ENCODE measurements around the gene EIF2B1.

EIF2B1 gene

DNA sequence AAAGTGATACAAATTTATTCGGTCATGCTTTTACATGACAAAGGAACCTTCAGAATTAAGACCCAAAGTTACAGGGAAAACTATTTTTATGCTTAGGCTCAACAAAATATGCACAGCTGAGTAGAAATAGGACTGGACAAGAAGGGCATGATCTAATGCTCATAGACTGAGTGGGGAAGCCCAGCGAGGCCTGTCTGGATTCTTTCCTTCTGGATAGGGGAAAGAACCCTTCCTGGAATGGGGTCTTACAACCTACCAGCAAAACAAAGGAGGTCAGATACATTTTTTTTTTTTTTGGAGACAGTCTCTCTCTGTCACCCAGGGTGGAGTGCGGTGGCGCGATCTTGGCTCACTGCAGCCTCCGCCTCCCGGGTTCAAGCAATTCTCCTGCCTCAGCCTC lies 33.8 kb downstream of the EIF2B1 start:
- TF ChIP-seq, protein P1, sequence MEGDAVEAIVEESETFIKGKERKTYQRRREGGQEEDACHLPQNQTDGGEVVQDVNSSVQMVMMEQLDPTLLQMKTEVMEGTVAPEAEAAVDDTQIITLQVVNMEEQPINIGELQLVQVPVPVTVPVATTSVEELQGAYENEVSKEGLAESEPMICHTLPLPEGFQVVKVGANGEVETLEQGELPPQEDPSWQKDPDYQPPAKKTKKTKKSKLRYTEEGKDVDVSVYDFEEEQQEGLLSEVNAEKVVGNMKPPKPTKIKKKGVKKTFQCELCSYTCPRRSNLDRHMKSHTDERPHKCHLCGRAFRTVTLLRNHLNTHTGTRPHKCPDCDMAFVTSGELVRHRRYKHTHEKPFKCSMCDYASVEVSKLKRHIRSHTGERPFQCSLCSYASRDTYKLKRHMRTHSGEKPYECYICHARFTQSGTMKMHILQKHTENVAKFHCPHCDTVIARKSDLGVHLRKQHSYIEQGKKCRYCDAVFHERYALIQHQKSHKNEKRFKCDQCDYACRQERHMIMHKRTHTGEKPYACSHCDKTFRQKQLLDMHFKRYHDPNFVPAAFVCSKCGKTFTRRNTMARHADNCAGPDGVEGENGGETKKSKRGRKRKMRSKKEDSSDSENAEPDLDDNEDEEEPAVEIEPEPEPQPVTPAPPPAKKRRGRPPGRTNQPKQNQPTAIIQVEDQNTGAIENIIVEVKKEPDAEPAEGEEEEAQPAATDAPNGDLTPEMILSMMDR (IDR thresholded peaks at IDR 0.05; ENCODE audit: low read depth, low read length) = no peak
- TF ChIP-seq MYC (IDR thresholded peaks at IDR 0.05; ENCODE audit: low read depth, low read length) (no peak), POLR2A (IDR thresholded peaks at IDR 0.05; ENCODE audit: extremely low read depth, insufficient read length) (no peak)
- TF ChIP-seq, protein P2, sequence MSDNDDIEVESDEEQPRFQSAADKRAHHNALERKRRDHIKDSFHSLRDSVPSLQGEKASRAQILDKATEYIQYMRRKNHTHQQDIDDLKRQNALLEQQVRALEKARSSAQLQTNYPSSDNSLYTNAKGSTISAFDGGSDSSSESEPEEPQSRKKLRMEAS (IDR thresholded peaks at IDR 0.05; ENCODE audit: low read depth, low read length) = no peak
- no peak for DNase-seq (ENCODE audit: low read depth)
- no peak overlapping the region for H3K4me3 ChIP-seq (ENCODE audit: low read depth, low read length)

DNA sequence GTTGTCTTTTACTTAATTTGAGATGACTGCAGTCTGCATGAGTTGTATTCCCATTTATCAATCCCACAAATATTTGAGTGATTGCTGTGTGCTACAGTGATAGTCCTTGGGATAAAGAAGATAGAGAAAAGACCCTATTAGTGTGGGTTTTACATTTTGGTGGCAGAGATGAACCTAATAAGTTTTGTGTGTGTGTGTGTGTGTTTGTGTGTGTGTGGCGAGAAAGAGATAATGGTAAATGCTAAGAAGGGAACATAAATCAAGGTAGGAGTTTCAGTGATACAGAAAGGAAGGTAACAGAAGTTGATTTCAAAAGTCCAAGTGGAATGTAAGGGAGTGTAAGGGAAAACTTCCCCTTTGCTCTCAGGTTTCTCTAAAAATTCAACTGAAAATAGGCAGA lies 34.2 kb downstream of the EIF2B1 start:
- no peak overlapping the region for H3K4me3 ChIP-seq (ENCODE audit: low read depth, low read length)
- TF ChIP-seq, protein P2 (IDR thresholded peaks at IDR 0.05; ENCODE audit: low read depth, low read length) = no peak
- TF ChIP-seq, protein P1 (IDR thresholded peaks at IDR 0.05; ENCODE audit: low read depth, low read length) = no peak
- no peak for TF ChIP-seq MYC (IDR thresholded peaks at IDR 0.05; ENCODE audit: low read depth, low read length)
- no peak for TF ChIP-seq POLR2A (IDR thresholded peaks at IDR 0.05; ENCODE audit: extremely low read depth, insufficient read length)
- no peak for DNase-seq (ENCODE audit: low read depth)

DNA sequence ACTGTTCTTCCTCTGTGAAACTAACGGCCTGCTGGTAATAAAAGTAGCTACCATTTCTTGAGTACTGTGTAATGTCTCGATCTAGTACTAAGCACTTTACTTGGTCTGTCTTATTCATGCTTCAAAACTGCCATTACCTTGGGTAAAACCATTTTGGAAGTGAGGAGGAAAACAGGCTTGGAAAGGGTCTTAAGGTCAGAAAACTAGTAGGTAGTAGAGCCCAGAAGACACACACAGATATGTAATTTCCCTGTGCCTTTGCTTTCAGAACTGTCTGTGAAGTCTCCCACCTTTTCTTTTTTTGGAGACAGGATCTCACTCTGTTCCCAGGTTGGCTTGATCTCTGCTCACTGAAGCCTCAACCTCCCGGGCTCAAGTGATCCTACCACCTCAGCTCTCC lies 35.0 kb downstream of the EIF2B1 start:
- H3K4me3 ChIP-seq (ENCODE audit: low read depth, low read length) = no peak overlapping the region
- TF ChIP-seq POLR2A (IDR thresholded peaks at IDR 0.05; ENCODE audit: extremely low read depth, insufficient read length) (no peak), MYC (IDR thresholded peaks at IDR 0.05; ENCODE audit: low read depth, low read length) (no peak)
- TF ChIP-seq, protein P1 (IDR thresholded peaks at IDR 0.05; ENCODE audit: low read depth, low read length) = no peak
- TF ChIP-seq, protein P2 (IDR thresholded peaks at IDR 0.05; ENCODE audit: low read depth, low read length) = no peak
- no peak for DNase-seq (ENCODE audit: low read depth)

DNA sequence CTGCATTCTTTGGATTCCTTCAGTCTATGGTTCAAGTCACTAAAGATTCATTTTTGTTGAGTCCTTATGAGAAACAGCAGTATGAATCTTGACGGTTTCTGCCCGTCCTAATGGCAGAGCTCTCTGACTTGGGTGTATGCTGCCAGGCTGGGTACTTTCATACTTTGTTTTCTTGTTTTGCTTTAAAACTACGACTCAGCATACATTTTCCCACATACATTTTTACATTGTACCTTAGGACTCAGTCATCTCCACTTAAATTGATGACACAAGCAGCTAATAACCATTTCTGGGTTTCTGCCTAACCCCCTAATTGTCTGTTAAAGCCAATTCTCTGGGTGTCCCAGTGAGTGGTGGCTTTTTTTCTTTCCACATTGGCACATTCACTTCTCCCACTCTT lies 36.4 kb downstream of the EIF2B1 start:
- DNase-seq (ENCODE audit: low read depth) = no peak
- no peak overlapping the region for H3K4me3 ChIP-seq (ENCODE audit: low read depth, low read length)
- TF ChIP-seq MYC (IDR thresholded peaks at IDR 0.05; ENCODE audit: low read depth, low read length) = no peak
- TF ChIP-seq, protein P2 (IDR thresholded peaks at IDR 0.05; ENCODE audit: low read depth, low read length) = no peak
- TF ChIP-seq POLR2A (IDR thresholded peaks at IDR 0.05; ENCODE audit: extremely low read depth, insufficient read length) = no peak
- TF ChIP-seq, protein P1 (IDR thresholded peaks at IDR 0.05; ENCODE audit: low read depth, low read length) = no peak

DNA sequence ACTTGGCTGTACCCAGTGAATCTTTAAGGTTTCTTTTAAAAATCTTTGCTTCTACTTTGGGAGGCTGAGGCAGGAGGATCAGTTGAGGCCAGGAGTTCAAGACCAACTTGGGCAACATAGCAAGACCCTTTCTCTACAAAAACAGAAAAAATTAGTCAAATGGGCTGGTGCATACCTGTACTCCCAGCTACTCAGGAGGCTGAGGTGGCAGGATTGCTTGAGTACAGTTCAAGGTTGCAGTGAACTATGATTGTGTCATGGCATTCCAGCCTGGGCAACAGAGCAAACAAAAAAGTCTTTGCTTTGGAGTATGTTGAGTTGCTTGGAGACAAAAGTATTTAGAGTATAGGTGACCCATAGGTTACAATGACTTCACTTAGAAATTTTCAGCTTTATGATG lies 37.8 kb downstream of the EIF2B1 start:
- no peak for DNase-seq (ENCODE audit: low read depth)
- TF ChIP-seq MYC (IDR thresholded peaks at IDR 0.05; ENCODE audit: low read depth, low read length) = no peak
- no peak overlapping the region for H3K4me3 ChIP-seq (ENCODE audit: low read depth, low read length)

DNA sequence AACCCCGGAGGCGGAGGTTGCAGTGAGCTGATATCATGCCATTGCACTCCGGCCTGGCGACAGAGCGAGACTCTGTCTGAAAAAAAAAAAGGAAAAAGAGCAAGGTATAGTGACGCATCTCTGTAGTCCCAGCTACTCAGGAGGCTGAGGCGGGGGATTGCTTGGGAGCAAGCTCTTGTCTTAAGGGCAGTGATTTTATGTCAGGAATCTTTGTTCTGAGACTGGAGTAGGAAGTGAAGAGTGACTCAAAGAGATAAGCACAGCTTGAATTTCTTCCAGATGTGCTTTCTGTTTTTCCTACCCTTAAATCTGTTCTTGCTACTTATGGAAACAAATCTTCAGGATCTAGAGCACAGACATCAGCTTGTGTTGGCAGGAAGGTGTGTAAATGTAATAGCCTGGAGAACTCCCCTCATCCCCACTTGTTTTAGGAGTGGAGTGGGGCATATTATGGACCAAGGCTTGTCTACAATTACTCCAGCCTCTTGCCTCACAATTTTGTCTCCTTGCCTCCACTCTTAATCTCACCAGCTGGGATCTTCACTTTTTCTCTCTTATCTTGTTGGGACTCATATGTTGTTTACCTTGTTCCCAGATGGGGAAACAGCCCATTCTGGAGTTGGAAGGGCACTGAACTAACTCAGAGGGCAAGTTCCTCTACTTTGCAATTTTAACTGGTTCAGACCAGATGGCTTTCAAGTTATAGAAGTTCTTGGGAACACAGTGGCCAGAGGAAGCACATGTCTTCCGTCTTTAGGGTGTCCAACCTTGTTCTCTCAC lies 41.6 kb downstream of the EIF2B1 start:
- TF ChIP-seq POLR2A (IDR thresholded peaks at IDR 0.05; ENCODE audit: extremely low read depth, insufficient read length) (no peak), MYC (IDR thresholded peaks at IDR 0.05; ENCODE audit: low read depth, low read length) (no peak)
- TF ChIP-seq, protein P1 (IDR thresholded peaks at IDR 0.05; ENCODE audit: low read depth, low read length) = no peak
- TF ChIP-seq, protein P2 (IDR thresholded peaks at IDR 0.05; ENCODE audit: low read depth, low read length) = no peak
- no peak overlapping the region for H3K4me3 ChIP-seq (ENCODE audit: low read depth, low read length)
- no peak for DNase-seq (ENCODE audit: low read depth)

Data from NB4 (cell line).